Stomach (tissue), 9 donors: ENCODE data around the gene RXRA. TPM values are rescaled to one million over a fixed set of nuclear protein-coding genes. Genes with fewer than 3 reads are reported as not detected.

Experiments
- DNase-seq, 2 donors: peaks; one replicate each; pipeline versions ENCODE4 v3.0.0 to v3.0.0-alpha.2; 2013 to 2019
- H3K27ac ChIP-seq, 5 donors: fragments of 200-600 bp in 4 of 5; sonication (generic) in 4 of 5; one replicate each; pipeline ENCODE4 v1.5.1; 2013 to 2019; ENCODE audit warnings: mild to moderate bottlenecking in 1 of 5, moderate library complexity in 1 of 5
- H3K27me3 ChIP-seq, 3 donors: fragments of 200-600 bp; sonication (generic); one replicate each; pipeline ENCODE4 v1.5.1; 2017 to 2019; ENCODE audit warnings: mixed run types in 1 of 3
- H3K36me3 ChIP-seq, 4 donors: fragments of 200-600 bp; sonication (generic); 1 replicate in 3 of 4; 2 replicates in 1 of 4; pipeline ENCODE4 v1.5.1; 2016 to 2019
- H3K4me1 ChIP-seq, 4 donors: fragments of 200-600 bp; sonication (generic); one replicate each; pipeline ENCODE4 v1.5.1; 2016 to 2019
- H3K4me3 ChIP-seq, 4 donors: fragments of 200-600 bp; sonication (generic) in 3 of 4; one replicate each; pipeline ENCODE4 v1.5.1; 2016 to 2019; ENCODE audit warnings: mild to moderate bottlenecking in 1 of 4
- H3K9me3 ChIP-seq, 4 donors: fragments of 200-600 bp; sonication (generic); one replicate each; pipeline ENCODE4 v1.5.1; 2016 to 2019
- EP300 ChIP-seq: sonication (generic); formaldehyde crosslinking; IDR thresholded peaks from one replicate; pipeline ENCODE4 v1.6.1; 2017; ENCODE audit warnings: antibody characterized with exemption
- POLR2A ChIP-seq, 4 donors: fragments of 450-650 bp; IDR thresholded peaks; one replicate each; pipeline ENCODE4 v1.6.1; 2016; ENCODE audit warnings: antibody characterized with exemption in 4 of 4, control low read depth in 2 of 4, mild to moderate bottlenecking in 1 of 4, moderate library complexity in 1 of 4
- POLR2AphosphoS5 ChIP-seq, 3 donors: sonication (generic); formaldehyde crosslinking; IDR thresholded peaks; one replicate each; pipeline ENCODE4 v1.6.1; 2016; ENCODE audit warnings: antibody characterized with exemption in 3 of 3
- WGBS, 5 donors: extraction: QIAGEN DNeasy Blood & Tissue Kit in 3 of 5; methylation state at CpG; one replicate each; pipeline versions ENCODE4 v1.1.5 to v1.1.7; 2013 to 2018; 5-methylcytosine and 5-hydroxymethylcytosine counted together
- intact Hi-C: fragments of 100-400 bp; cut with DNase I; formaldehyde crosslinking; loops from one replicate; pipeline ENCODE4 v1.15.1; 2023; ENCODE audit warnings: low total_unique reads
- polyA plus RNA-seq, 3 donors: library from polyadenylated mRNA; stranded (reverse); fragments of 200-250 nt; gene quantifications; one replicate each; pipeline ENCODE4 v1.2.3, GENCODE V29; 2013
- total RNA-seq, 5 donors: library from RNA; depleted of rRNA; stranded (reverse); fragments of >200 nt; gene quantifications; one replicate each; pipeline versions ENCODE4 v1.1.0 to v1.2.3, GENCODE V29; 2014 to 2016
- TF ChIP-seq, protein P1 (sequence below), 7 experiments: fragments of 450-650 bp in 4 of 7; fragments of 200-600 bp in 3 of 7; sonication (generic) in 3 of 7; IDR thresholded peaks; one replicate each; pipeline ENCODE4 v1.5.1; 2016 to 2019; ENCODE audit warnings: antibody characterized with exemption in 7 of 7, control low read depth in 2 of 7, mild to moderate bottlenecking in 1 of 7
- donor health status: healthy with polysubstance abuse.
- donor health status: Bipolar disorder and iron deficiency.
- donor health status: healthy.

The RXRA gene
- total and polyA plus RNA-seq, 8 donors = 14.0 to 68.4 (median 29.3) TPM

DNA sequence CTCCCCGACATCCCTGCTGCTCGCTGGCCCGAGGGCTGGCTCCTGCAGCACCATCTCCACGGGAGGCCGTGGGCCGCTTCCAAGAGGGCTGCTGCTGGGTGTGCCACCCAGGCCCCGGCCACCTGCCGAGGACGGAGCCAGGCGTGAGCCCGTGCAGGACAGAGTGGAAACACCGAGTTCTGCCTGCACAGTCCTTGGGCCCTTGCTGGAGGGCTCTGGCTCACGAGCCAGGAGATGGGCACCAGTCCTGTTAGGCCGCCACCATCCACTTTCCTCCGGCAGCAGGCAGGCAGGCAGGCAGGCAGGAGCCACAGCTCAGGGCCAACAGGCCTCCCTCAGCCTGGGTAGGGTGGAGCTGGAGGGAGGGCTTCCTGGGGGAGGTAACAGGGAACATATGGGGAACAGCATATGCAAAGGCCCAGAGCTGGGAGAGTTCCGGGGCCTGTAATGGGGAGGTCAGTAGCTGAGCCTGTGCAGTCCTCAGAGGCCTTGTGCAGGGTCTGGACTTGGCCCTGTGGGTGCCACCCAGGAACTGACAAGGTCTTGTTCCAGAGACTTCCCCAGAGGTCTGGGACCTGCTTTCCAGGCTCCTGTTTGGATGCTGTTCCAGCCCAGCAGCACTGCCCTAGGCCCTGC, 31.9 kb downstream of the RXRA start:
- no peak overlapping the region for H3K4me3 ChIP-seq
- 52 to 77% (median 74%) methylated on average over 12 to 16 of the region's 16 CpGs for WGBS, 5 donors
- no peaks in the 10 kb centered on the region for H3K27me3 ChIP-seq
- intact Hi-C loops = no loop called here
- H3K9me3 ChIP-seq = no peaks in the 10 kb centered on the region
- no peak for TF ChIP-seq POLR2AphosphoS5 (IDR thresholded peaks at IDR 0.05)
- TF ChIP-seq POLR2A (IDR thresholded peaks at IDR 0.05) = no peak
- TF ChIP-seq EP300 = no peak
- TF ChIP-seq, protein P1, sequence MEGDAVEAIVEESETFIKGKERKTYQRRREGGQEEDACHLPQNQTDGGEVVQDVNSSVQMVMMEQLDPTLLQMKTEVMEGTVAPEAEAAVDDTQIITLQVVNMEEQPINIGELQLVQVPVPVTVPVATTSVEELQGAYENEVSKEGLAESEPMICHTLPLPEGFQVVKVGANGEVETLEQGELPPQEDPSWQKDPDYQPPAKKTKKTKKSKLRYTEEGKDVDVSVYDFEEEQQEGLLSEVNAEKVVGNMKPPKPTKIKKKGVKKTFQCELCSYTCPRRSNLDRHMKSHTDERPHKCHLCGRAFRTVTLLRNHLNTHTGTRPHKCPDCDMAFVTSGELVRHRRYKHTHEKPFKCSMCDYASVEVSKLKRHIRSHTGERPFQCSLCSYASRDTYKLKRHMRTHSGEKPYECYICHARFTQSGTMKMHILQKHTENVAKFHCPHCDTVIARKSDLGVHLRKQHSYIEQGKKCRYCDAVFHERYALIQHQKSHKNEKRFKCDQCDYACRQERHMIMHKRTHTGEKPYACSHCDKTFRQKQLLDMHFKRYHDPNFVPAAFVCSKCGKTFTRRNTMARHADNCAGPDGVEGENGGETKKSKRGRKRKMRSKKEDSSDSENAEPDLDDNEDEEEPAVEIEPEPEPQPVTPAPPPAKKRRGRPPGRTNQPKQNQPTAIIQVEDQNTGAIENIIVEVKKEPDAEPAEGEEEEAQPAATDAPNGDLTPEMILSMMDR (IDR thresholded peaks at IDR 0.05) = no peak
- H3K27ac ChIP-seq = peak overlapping the region in 3 of 5 donors; percentile 46 to 66 (median 57)
- H3K4me1 ChIP-seq = peaks cover 76 to 100% (median 100%) of the 10 kb centered on the region in 4 donors
- no peak for DNase-seq
- no peaks in the 10 kb centered on the region for H3K36me3 ChIP-seq

DNA sequence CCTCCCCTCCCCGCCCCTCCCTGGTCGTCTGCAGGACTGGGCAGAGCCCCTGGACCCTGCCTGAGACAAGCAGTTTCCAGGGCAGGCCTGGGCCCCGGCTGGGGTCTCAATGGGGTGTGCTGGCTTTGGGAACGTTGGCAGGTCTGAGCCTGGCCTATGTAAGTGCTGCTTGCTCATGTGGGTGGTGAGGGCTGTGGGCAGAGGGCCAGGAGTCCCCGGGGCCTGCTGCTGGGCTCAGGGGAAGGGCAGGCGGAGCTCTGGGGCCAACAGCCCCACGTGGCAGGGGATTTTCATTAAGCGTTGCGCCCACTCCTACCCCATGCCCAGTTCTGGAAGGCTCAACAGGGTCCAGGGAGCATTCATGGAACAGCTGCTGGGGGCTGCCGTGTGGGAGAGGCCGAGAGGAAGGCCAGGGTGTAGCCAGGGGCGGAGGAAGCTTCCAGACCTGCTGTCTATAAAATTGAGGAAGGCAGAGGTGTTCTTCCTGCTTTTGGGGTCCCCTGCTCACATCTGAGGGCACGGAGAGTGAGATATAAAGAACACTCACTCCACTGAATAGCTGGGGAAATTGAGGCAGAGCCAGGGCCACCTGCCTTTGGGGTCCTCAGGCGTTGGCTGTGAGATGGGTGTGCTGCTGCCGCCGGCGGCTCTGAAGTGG, 32.5 kb downstream of the RXRA start:
- Histone ChIP-seq H3K4me1 (peaks cover 82 to 100% (median 100%) of the 10 kb centered on the region in 4 donors), H3K9me3 (no peaks in the 10 kb centered on the region), H3K27me3 (no peaks in the 10 kb centered on the region), H3K27ac (peak overlapping the region in 3 of 5 donors; percentile 46 to 66 (median 57)), H3K36me3 (no peaks in the 10 kb centered on the region), H3K4me3 (no peak overlapping the region)
- 46 to 50% (median 49%) methylated on average over 16 to 17 of the region's 17 CpGs for WGBS, 5 donors
- TF ChIP-seq POLR2A (IDR thresholded peaks at IDR 0.05) = no peak
- TF ChIP-seq EP300 = no peak
- TF ChIP-seq, protein P1 (IDR thresholded peaks at IDR 0.05) = no peak
- TF ChIP-seq POLR2AphosphoS5 (IDR thresholded peaks at IDR 0.05) = no peak
- DNase-seq = peak; percentile 62 to 84
- intact Hi-C loops = no loop called here

DNA sequence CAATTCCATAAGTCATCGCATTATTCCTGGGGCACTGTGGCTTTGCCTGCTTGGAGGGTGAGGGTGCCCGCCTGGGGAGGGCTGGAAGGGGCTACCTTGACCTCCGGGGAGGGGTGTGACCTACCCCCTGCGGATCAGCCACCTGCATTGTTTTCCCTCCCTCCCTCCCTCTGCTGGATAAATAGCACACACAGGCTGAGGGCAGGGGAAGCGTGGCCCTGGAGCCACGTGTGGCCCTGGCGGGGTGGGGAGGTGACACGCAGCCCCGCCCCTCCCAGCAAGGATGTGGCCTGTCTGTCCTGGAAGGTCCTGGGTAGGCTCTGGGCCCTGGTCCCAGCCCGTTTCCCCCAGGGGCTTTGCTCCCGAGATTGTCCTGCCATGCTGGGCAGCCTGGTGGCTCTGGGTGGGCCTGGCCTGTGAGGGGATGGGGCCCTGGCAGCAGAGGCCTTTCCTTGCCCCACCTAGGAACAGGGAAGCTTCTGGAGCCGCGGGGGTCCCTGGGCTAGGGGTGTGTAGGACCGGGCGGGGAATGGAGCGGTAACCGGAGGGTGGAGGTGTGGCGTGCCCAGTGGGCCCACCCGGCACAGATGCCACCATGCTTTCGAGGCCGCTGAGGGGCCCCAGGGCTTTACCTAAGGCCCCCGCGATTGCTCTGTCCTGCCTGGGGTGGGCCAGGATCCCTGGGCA, 33.4 kb downstream of the RXRA start:
- Histone ChIP-seq H3K27ac (peak overlapping the region in 3 of 5 donors; percentile 50 to 66 (median 57)), H3K36me3 (no peaks in the 10 kb centered on the region), H3K9me3 (no peaks in the 10 kb centered on the region), H3K4me1 (peaks cover 82 to 100% (median 100%) of the 10 kb centered on the region in 4 donors), H3K4me3 (no peak overlapping the region), H3K27me3 (no peaks in the 10 kb centered on the region)
- intact Hi-C loops = no loop called here
- whole genome bisulfite sequencing, 5 donors = 60 to 74% (median 68%) methylated on average over 5 to 23 of the region's 23 CpGs
- TF ChIP-seq EP300 (no peak), POLR2AphosphoS5 (IDR thresholded peaks at IDR 0.05) (no peak), POLR2A (IDR thresholded peaks at IDR 0.05) (no peak)
- TF ChIP-seq, protein P1 (IDR thresholded peaks at IDR 0.05) = no peak
- no peak for DNase-seq

DNA sequence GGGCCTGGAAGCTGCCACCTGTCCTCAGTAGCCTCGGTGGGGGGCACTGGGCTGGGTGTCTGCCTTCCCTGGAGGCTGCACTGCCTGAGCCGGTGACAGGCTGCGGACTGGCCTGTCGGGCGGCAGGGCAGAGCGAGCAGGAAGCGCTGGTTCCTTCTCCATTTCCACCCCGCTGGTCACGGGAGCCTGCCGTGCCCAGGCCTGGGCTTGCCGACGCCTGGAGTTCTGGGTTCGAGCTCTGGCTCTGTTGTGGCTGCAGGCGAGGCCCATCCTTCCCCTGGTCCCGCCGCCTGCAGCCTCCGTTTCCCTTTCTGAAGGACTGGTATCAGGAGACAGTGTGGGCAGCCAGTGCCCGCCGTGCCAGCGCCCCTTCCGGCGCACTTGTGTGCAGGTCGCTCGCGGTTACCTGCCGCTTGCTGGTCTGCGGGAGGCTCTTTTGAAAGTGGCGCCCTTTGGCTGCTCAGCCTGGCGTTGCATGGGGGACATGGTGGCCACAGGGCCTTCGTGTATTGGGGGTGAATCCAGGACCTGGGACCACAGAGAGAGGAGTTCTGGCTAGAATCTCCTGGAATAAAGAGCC, 34.0 kb downstream of the RXRA start:
- Histone ChIP-seq H3K27ac (peak overlapping the region in 3 of 5 donors; percentile 50 to 66 (median 57)), H3K9me3 (no peaks in the 10 kb centered on the region), H3K4me1 (peaks cover 82 to 100% (median 100%) of the 10 kb centered on the region in 4 donors), H3K4me3 (peak overlapping the region in 1 of 4 donors; percentile 6), H3K27me3 (no peaks in the 10 kb centered on the region), H3K36me3 (no peaks in the 10 kb centered on the region)
- DNase-seq = no peak
- intact Hi-C loops = no loop called here
- TF ChIP-seq, protein P1 (IDR thresholded peaks at IDR 0.05) = no peak
- TF ChIP-seq EP300 (no peak), POLR2AphosphoS5 (IDR thresholded peaks at IDR 0.05) (no peak), POLR2A (IDR thresholded peaks at IDR 0.05) (no peak)
- WGBS, 5 donors = 80 to 87% (median 84%) methylated on average over 18 to 30 of the region's 30 CpGs
